Activated T-cell treated with anti-CD3 and anti-CD28 coated beads for 4 hours (primary cell): ENCODE data around the gene KIF13A.
"Not testable (repeated sequence)": the region's sequence is repeated elsewhere in the genome, so short reads cannot be mapped to it uniquely, and the experiment has no call there.

ENCODE experiments used
- DNase-seq: peaks from one replicate; pipeline ENCODE4 v3.0.0-alpha.2; 2020

The KIF13A gene

DNA sequence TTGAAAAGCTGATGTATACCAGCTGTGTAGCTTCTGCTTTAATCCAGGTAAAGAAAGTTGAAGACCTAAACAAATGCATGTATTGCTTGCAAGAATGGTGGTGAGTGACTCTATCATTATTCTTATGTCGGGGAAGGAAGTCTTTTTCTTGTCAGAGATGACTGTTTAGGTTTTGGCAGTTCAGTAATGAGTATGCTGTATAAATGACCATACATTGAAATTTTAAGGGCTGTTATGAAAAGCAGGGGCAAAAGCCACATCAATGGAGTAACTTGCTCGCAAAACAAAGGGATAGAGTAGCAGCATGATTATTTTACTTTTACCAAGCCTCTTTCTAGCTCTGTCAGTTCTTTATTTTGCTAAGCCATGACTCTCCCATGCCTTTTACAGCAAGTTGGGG lies 224.8 kb downstream of the KIF13A start:
- DNase-seq: no peak

DNA sequence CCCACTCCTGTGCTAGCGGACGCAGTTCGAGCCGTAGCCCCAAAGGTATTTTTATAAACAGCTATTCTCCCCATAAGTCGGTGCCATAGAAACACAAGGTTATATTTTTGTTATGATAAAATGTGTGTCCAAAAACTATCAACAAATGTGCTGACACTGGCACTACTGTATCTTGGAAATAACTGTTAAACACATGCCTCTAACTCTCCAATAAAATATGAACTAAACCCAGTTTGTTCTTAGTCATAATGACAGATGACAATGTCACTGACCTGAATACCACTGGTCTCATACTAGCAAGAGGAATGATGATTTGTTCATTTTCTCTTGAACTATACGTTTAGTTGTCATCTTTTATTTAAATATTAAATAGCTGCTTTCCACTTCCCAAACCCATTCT lies 229.3 kb downstream of the KIF13A start:
- no peak for DNase-seq

DNA sequence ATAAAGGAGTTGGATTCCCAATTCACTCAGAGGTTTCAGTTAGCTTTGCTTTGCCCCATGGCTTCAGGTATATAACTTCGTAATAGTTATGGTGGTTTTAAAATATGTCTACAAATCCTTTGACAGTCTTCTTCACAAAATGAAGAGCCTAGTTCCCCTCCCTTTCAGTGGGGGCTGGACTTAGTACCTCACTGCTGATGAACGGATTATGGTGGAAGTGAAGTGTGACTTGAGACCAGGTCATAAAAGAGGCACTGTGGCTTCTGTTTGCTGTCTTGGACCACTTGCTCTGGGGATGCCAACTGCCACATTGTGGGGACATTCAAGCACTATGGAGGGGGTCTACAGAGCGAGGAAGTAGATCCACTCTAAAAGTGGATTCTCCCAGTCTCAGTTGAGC lies 233.2 kb downstream of the KIF13A start:
- no peak for DNase-seq

DNA sequence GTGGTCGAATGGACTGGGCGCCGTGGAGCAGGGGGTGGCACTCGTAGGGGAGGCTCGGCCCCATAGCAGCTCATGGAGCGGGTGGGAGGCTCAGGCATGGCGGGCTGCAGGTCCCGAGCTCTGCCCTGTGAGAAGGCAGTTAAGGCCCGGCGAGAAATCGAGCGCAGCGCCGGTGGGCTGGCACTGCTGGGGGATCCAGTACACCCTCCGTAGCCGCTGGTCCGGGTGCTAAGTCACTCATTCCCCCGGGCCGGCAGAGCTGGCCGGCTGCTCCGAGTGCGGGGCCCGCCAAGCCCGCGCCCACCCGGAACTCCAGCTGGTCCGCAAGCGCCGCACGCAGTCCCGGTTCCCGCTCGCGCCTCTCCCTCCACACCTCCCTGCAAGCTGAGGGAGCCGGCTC lies 242.1 kb downstream of the KIF13A start:
- DNase-seq: not testable (repeated sequence)

DNA sequence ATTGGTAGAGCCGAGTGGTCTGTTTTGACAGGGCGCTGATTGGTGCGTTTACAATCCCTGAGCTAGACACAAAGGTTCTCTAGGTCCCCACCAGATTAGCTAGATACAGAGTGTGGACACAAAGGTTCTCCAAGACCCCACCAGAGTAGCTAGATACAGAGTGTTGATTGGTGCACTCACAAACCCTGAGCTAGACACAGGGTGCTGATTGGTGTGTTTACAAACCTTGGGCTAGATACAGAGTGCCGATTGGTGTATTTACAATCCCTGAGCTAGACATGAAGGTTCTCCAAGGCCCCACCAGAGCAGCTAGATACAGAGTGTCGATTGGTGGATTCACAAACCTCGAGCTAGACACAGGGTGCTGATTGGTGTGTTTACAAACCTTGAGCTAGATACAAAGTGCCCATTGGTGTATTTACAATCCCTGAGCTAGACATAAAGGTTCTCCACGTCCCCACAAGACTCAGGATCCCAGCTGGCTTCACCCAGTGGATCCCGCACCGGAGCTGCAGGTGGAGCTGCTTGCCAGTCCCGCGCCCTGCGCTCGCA lies 242.6 kb downstream of the KIF13A start:
- not testable (repeated sequence) for DNase-seq

DNA sequence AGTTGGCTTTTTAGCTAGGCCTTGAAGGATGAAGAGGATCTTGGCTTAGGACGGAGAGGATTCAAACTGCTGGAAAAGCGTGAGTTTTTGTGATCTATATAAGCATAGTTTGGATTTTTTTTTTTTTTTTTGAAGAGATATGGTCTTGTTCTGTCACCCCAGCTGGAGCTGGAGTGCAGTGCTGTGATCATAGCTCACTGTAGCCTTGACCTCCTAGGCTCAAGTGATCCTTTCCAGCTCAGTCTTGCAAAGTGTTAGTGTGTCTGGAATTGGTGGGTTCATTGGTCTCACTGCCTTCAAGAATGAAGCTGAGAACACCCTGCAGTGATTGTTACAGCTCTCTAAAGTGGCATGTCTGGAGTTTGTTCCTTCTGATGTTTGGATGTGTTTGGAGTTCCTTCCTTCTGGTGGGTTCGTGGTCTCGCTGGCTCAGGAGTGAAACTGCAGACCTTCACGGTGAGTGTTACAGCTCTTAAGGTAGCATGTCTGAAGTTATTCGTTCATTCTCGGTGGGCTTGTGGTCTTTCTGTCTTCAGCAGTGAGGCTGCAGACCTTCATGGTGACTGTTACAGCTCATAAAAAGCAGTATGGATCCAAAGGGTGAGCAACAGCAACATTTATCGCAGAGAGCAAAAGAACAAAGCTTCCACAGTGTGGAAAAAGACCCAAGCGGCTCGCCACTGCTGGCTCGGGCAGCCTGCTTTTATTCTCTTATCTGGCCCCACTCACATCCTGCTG lies 243.2 kb downstream of the KIF13A start:
- no peak for DNase-seq

DNA sequence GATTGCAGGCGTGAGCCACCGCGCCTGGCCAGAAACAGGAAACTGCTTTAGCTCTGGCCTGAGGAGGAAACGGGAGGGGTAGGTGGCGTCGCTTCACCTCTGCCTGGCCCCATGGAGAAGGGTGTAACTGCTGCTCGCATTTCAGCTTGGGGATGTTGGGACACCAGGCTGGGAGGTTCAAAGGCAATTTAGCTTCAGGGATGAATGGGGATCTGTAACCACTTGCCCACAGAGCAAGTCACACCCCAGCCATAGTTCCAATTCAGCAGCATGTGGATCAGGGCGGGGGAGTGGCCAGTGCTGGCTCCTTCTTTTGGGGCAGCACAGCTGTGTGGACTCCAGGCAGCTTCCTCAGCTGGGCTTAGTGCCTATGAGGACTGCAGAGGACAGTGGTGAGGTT lies 245.9 kb downstream of the KIF13A start:
- no peak for DNase-seq

DNA sequence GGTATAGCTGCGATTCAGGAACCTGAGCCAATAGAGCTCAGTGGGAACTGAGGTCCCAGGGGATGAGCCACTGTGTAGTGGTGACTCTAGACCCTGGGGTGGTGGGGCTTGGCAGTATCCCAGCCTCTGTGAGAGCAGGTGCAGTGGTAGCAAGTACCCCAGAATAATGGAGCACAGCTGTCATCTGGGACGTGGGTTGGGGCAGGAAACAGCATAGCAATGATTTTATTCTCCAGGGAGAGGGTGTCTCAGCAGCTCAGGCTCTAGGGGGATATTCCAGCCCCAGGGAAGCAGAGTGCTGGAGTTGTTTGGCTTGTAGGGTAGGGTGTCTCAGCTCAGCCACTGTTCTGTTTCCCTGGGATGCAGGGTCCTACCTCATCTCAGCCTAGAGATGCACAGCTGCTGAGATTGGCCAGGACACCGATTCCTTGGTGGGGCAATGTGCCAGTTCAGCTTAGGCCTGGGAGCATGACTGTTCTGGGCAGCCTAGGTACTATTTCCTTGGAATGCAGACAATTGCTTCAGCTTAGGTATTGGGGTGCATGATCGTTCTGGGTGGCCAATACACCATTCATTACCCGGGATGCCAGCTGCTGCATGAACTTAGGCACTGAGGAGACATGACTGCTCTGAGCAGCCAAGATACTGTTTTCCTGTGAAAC lies 246.7 kb downstream of the KIF13A start:
- DNase-seq: no peak

DNA sequence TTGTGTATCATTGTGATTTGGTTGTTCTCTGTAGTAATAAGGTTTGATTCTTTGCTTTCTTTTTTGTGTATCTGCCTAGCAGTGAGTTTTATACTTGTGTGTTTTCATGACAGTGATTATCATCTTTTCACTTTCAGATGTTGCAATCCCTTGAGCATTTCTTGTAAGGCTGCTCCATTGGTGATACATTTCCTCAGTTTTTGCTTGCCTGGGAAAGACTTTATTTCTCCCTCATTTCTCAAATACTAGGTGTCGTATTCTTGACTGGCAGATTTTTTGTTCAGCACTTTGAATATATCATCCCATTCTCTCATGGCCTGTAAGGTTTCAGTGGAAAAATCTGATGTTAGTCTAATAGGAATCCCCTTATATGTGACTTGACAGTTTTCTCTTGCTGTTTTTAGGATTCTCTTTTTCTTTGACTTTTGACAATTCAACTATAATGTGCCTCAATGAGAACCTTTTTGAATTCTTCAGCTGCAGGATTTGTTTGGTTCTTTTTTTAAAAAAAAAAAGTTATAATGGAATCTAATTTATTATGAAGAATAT lies 249.7 kb downstream of the KIF13A start:
- no peak for DNase-seq

DNA sequence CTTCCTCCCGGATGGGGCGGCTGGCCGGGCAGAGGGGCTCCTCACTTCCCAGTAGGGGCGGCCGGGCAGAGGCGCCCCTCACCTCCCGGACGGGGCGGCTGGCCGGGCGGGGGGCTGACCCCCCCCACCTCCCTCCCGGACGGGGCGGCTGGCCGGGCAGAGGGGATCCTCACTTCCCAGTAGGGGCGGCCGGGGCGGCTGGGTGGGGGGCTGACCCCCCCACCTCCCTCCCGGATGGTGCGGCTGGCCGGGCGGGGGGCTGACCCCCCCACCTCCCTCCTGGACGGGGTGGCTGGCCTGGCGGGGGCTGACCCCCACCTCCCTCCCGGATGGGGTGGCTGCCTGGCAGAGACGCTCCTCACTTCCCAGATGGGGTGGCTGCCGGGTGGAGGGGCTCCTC lies 252.1 kb downstream of the KIF13A start:
- DNase-seq: not testable (repeated sequence)

DNA sequence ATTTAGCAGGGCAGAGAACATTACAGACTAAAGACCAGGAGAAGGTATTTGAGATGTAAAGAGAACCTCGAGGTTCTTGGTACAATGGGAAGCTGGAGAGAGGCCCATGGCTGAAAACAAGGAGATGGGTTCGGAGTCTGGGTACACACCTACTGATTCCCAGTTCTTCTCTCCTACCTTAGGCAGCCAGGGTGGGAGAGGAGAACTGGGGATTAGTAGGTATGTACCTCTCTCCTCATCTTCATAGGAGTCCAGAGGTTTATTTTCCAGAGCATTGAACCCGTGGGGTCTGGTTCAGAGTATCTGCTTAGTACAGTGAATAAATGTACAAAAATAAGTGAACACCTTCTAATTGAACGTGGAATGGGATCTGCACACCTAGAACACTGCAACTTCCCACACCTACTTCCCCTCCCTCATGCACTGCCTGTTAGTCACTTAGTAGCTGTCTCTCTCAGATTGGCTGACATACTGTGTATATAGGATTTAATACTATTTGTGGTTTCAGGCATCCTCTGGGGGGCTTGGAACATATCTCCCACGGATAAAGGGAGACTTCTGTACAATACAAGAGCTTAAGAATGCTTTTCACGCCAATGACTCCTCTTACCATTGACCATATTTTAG lies 257.2 kb downstream of the KIF13A start:
- no peak for DNase-seq

DNA sequence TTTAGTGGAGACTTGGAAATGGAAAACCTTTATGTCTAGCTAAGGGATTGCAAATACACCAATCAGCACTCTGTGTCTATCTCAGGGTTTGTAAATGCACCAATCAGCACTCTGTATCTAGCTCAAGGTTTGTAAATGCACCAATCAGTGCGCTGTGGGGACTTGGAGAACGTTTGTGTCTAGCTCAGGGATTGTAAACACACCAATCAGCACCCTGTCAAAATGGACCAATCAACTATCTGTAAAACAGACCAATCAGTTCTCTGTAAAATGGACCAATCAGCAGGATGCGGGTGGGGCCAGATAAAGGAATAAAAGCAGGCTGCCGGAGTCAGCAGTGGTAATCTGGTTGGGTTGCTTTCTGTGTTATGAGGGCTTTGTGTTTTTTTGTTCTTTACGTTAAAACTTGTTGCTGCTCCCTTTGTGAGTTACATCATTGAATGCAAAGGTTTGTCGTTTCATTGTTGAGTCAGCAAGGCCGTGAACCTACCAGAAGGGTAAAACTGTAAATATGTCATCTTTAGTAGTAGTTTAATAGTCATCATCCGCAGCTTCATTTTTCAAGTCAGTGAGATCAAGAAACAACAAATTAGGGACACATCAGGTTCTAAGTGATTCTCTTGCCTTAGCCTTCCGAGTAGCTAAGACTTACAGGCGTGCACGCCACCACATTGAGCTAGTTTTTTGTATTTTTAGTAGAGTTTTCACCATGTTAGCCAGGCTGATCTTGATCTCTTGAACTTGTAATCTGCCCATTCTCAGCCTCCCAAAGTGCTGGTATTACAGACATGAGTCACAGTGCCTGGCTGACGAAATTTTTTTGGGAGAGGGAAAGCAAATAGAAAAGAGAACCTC lies 258.0 kb downstream of the KIF13A start:
- DNase-seq: no peak

DNA sequence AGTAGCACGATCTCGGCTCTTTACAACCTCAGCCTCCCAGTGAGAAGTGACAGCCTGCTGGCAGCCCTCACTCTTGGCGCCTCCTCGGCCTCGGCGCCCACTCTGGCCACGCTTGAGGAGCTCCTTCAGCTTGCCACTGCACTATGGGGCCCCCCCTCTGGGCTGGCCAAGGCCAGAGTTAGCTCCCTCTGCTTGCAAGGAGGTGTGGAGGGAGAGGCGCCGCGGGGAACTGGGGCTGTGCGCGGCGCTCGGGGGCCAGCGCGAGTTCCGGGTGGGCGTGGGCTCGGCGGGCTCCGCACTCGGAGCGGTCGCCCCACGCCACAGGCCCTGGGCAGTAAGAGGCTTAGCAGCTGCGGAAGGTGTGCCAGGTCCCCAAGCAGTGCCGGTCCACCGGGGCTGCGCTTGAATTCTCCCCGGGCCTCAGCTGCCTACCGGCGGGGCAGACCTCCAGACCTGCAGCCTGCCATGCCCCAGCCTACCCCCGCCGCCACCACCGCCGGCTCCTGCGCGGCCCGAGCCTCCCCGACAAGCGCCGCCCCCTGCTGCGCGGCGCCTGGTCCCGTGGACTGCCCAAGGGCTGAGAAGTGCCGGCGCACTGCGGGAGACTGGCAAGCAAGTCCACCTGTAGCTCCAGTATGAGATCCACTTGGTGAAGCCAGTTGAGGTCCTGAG lies 258.7 kb downstream of the KIF13A start:
- no peak for DNase-seq

DNA sequence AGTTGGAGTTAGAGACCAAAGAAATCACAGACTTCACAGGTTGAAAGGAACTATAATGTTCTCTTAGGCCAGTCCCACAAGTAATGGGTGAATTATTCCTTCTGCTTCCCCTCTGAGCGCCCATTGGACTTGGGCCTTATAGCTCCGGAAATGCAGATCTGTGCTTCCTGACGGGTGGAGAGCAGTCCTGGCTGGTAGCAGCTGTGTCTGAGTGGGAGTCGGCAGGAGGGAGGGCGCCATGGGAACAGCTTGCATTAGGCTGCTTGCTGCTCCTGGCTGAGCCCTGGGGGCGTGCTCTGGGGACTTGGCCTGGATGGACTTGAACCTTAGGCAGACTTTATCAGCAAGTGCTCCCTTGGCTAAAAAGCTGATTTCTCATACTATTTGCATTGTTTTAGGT lies 262.4 kb downstream of the KIF13A start:
- DNase-seq: no peak

DNA sequence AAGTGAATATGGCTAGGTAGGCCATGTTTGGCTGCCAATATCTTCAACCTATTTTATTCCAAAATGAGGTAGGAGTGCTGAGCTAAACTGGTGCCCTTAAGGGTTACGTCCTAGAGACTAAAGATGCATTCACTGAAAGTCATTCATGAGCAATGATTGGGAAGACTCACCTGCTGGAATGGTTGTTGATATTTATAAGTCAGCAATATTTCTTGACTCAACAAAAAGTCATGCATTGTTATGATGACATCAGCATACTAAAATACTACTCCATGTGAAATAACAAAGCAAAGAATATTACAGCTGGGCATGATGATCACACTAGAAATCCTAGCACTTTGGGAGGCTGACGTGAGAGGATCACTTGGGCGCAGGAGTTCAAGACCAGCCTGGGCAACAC lies 263.1 kb downstream of the KIF13A start:
- DNase-seq: no peak

DNA sequence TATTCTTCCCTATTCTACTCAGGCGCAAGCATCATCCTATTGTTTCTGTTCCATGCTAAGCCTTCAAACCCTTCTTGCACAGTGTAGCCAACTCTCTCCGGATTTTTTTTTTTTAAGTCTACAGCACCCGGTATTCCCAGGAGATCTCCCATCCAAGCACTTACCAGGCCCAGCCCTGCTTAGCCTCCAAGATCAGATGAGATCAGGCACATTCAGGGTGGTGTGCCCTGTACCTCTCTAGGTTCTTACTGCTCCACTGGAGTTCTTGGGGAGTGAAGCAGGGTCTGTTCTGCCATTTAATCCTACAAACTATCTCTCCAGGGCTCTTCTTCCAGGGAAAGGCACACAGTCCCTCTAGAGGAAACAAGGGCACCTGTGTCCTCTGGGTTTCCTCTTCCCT lies 265.8 kb downstream of the KIF13A start:
- DNase-seq: no peak

DNA sequence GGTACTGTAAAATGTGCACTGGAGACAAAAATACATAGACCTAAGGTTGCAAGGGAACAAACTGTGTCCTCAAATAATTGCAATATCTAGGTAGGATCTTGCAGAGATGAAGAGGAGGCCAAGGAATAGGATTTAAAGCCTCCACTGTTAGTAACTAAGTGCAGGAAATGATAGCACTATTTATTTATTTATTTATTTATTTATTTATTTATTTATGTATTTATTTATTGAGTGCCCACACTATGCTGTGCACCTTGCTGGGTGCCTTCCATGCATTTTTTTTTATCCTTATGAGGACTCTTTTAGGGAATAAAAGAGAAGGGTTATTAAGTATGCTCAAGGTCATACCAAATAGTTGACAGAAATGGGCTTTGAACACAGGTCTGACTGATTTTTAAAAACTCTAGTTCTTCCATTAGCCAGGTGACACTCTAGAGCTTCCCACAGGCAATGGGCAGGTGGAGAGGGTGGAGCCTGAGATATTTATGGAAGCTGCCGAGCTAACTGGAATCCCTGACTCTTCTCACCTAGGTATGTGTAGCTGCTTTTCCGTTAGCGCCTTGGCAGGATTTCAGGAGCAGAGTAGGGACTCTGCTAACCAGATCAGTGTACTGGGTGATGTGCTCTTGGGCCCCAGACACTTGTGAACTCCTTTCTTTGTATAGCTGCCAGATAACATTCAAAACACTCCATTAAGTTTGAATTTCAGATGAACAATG lies 268.0 kb downstream of the KIF13A start:
- DNase-seq: no peak

DNA sequence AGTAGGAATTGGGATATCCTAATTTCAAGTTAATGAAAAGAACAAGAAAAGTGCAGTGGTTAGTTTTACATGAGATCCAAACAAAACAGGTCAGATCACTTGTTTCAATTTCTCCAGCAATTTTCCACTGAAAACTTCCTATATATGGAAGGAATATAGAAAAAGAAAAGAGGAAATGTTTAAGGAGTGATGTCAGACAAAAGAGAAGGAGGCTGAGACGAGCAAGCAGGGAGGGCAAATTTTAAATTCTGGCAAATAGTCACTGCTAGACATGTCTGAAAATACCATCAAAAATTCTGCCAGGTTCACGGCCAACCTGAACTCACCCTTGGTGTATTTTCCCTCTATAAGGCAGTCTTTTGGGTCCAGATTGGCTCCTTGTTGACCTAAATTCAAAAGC lies 271.2 kb downstream of the KIF13A start:
- no peak for DNase-seq

DNA sequence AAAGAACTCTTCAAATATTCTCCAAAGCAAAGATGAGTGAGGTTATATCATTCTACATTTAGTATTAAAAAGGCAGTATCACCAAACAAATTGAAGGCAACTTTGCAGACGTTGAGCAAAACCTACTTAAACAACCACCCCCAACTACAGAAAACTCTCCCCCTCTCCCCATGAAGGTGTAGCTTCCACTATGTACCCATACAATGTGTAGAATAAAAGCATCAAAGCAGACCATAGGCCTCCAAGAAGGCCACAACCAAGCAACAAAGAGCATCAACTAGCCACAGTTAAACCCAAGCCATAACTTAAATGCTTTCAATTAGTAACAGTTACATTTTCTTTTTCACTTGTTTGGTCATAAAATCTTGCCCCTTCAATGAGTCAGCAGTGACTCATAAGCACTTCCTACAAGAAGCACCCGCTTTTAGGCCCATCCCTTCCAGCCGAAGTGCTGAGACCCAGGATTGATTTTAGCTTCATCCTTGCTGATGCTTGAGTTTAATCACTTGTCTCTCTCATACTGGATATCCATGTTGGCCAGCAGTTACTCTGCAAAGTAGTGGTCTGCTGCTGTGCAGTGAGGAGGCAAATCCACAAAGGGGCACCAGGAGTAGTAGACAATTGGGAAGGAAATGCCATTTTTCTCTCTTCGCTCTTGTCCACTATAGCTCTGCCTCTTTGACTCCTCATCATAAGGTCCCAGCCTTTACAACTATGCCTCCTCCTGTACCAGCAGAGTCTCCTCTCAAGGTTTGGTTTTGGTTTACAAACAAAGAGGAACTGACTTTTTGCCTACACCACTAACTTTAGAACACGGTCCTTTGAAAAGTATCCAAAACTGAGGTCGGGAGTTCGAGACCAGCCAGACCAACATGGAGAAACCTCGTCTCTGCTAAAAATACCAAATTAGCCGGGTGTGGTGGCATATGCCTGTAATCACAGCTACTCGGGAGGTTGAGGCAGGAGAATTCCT lies 272.3 kb downstream of the KIF13A start:
- DNase-seq: peak; percentile 15

DNA sequence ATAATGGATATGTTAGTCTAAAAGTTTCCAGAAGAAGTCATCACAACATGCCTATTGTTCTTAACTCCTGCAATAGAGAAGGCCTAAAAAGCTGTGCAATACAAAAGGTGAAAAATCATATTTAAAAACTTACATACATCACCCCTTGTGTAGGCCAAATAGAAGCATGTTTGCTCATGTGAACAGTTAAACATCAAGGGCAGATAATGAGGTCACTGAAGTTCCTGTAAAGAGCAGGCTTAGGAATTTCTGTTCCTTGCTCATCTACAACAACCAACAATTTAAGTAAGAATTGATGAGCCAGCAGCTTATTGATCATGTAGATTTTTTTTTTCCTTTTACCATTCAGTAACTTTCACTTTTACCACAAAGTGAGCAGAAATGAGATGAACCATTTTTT lies 273.3 kb downstream of the KIF13A start:
- DNase-seq: no peak
